Measurements from ENCODE around the gene PRELID2. TPM values are rescaled to one million over a fixed set of nuclear protein-coding genes. Genes with fewer than 3 reads are reported as not detected.

Gene PRELID2
- total RNA-seq, 2 donors from 2014 or later: 13.9 to 37.6 TPM

DNA sequence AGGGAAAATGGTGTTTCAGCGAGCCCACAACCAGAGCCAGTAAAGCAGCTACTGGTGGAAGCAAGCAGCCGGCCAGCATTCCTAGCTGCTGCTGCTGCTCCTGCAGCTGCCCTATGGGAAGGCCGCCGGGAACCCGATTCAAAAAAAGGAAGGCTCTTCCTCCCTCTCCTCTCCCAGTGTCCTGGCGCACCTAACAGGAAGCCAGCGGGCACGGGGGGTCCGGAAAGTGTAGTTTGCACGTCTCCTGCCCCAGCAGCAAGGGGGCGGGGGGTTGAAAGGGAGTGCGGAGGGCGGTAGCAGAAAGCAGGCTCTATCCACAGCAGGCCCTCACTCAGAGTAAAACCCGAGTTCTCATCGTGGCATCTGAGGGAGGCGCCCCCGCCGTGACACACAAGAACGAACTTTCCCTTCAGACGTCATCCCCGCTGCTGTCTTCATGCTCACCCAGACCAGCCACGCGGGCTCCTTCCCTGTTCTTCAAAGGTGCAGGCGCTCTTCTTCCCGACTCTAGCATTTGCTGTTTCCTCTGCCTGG lies 21.2 kb upstream of the PRELID2 start:
- H3K27ac ChIP-seq: peak overlapping the region; percentile 58 to 79
- peaks cover 0 to 26% of the 10 kb centered on the region in 2 donors for H3K4me1 ChIP-seq
- no peaks in the 10 kb centered on the region for H3K27me3 ChIP-seq
- H3K9me3 ChIP-seq: no peaks in the 10 kb centered on the region
- H3K36me3 ChIP-seq: no peaks in the 10 kb centered on the region
- peak overlapping the region; percentile 7 to 38 for H3K4me3 ChIP-seq
- peak; percentile 78 for DNase-seq (ENCODE audit: low spot score)
- TF ChIP-seq, protein P1, sequence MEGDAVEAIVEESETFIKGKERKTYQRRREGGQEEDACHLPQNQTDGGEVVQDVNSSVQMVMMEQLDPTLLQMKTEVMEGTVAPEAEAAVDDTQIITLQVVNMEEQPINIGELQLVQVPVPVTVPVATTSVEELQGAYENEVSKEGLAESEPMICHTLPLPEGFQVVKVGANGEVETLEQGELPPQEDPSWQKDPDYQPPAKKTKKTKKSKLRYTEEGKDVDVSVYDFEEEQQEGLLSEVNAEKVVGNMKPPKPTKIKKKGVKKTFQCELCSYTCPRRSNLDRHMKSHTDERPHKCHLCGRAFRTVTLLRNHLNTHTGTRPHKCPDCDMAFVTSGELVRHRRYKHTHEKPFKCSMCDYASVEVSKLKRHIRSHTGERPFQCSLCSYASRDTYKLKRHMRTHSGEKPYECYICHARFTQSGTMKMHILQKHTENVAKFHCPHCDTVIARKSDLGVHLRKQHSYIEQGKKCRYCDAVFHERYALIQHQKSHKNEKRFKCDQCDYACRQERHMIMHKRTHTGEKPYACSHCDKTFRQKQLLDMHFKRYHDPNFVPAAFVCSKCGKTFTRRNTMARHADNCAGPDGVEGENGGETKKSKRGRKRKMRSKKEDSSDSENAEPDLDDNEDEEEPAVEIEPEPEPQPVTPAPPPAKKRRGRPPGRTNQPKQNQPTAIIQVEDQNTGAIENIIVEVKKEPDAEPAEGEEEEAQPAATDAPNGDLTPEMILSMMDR (IDR thresholded peaks at IDR 0.05): no peak

- Histone ChIP-seq H3K36me3 (no peaks in the 10 kb centered on the region), H3K4me1 (peaks cover 0 to 26% of the 10 kb centered on the region in 2 donors), H3K27ac (peak overlapping the region; percentile 58 to 79), H3K9me3 (no peaks in the 10 kb centered on the region), H3K4me3 (peak overlapping the region in 1 of 2 donors; percentile 38), H3K27me3 (no peaks in the 10 kb centered on the region)
- TF ChIP-seq, protein P1 (IDR thresholded peaks at IDR 0.05): no peak
- DNase-seq (ENCODE audit: low spot score): no peak
Observed at GRCh38 chr5:145855763-145856267, 20.7 kb upstream of the PRELID2 start.

- Histone ChIP-seq H3K27me3 (no peaks in the 10 kb centered on the region), H3K9me3 (no peaks in the 10 kb centered on the region), H3K4me1 (peaks cover 0 to 26% of the 10 kb centered on the region in 2 donors), H3K27ac (no peak overlapping the region), H3K36me3 (no peaks in the 10 kb centered on the region), H3K4me3 (no peak overlapping the region)
- TF ChIP-seq, protein P1 (IDR thresholded peaks at IDR 0.05): no peak
- DNase-seq (ENCODE audit: low spot score): no peak
Observed at GRCh38 chr5:145854651-145855258, 19.6 kb upstream of the PRELID2 start.

- DNase-seq (ENCODE audit: low spot score): no peak
- TF ChIP-seq, protein P1 (IDR thresholded peaks at IDR 0.05): no peak
- Histone ChIP-seq H3K4me3 (no peak overlapping the region), H3K9me3 (no peaks in the 10 kb centered on the region), H3K27me3 (no peaks in the 10 kb centered on the region), H3K27ac (no peak overlapping the region), H3K36me3 (no peaks in the 10 kb centered on the region), H3K4me1 (peaks cover 0 to 19% of the 10 kb centered on the region in 2 donors)
Observed at GRCh38 chr5:145853781-145854376, 18.7 kb upstream of the PRELID2 start.

GRCh38 chr5:145852990-145853389 lies 17.8 kb upstream of the PRELID2 start:
- H3K27ac ChIP-seq: no peak overlapping the region
- DNase-seq (ENCODE audit: low spot score): no peak
- TF ChIP-seq, protein P1 (IDR thresholded peaks at IDR 0.05): no peak
- H3K27me3 ChIP-seq: no peaks in the 10 kb centered on the region
- H3K9me3 ChIP-seq: no peaks in the 10 kb centered on the region
- H3K4me3 ChIP-seq: no peak overlapping the region
- peaks cover 0 to 15% of the 10 kb centered on the region in 2 donors for H3K4me1 ChIP-seq
- no peaks in the 10 kb centered on the region for H3K36me3 ChIP-seq

All from right atrium auricular region (tissue), 2 donors.